Dedifferentiated amniotic fluid mesenchymal stem cell (primary cell): ENCODE data around the gene CCDC197.

Experiments used
- DNase-seq: peaks from one replicate; pipeline ENCODE4 v3.0.0-alpha.2; 2016; ENCODE audit errors: extremely low spot score

Gene CCDC197

GRCh38 chr14:93961620-93962019 is 35.5 kb upstream of the CCDC197 start:
- no peak for DNase-seq

DNA sequence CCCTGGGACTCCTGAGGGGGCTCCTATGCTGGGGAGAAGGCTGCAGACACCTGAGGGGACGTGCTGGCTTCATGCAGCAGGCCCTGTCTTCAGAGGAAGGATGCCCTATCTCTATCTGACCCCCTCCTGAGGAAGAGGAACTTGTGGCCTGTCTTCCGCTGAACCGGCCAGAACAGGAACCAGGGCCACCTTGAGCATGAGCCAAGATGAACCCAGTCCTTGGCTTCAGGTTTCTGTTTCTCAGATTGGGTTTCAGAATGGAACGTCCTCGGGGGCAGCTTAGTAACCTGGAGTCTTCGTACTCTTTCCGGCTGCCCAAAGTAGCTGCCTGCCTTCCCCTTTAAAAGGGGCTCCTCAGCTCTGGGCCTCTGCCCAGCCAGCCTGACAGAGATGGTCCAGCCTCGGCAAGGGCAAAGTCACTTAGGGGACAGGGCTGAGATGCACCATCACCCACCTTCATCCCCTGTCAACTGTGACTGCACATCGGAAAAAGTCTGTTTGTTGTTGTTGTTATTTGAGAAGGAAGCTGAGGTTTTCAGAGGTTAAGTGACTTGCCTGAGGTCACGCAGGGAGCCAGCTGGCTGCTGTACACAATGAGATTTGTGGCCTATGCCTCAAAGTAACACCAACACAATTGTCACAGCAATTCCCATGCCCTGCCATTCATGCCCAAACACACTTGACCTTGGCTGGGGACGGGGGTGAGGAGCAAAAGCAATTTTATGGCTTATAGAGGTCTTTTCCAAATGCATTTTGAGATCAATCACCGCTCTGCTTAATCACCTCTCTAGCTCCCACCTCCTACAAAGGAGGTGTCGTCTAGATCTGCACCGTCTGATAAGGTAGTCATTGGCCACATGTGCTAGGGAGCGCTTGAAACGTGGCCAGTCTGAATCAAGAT is 34.1 kb upstream of the CCDC197 start:
- DNase-seq = no peak

DNA sequence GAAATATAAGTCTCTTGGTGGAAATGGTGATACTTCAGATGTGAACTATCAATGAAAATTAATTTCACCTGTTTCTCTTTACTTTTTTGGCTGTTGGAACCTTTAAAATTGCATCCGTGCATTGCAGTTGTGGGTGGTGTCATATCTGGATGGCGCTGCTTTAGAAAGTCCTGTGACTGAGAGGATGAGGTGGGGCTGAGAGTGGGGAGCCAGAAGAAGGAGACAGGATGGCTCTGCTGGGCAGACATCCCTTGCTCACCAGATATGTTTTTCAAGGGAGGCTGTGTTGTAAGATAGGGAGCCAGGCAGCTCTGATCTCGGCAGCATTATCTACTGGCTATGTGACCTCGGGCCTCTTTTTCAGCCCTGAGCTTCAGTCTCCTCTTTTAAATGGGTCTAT is 33.4 kb upstream of the CCDC197 start:
- no peak for DNase-seq

GRCh38 chr14:93964281-93964680 is 32.8 kb upstream of the CCDC197 start:
- no peak for DNase-seq

DNA sequence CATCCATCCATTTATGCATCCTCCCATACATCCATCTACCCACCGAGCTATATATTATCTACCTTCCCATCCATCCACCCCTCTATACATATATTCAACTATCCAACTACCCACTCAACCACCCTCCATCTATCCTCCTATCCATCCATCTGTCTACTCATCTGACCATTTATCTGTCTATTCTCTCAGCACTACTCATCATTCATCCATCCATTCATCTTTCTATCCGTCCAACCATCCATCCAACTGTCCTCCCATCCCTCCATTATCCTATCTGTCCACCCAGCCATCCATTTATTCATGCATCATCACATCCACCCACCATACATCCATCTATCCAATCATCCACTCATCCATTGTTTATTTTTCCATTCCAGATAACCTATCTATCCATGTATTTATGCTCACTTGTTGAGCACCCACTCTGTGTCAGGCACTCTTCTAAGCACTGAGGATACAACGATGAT is 32.2 kb upstream of the CCDC197 start:
- no peak for DNase-seq

DNA sequence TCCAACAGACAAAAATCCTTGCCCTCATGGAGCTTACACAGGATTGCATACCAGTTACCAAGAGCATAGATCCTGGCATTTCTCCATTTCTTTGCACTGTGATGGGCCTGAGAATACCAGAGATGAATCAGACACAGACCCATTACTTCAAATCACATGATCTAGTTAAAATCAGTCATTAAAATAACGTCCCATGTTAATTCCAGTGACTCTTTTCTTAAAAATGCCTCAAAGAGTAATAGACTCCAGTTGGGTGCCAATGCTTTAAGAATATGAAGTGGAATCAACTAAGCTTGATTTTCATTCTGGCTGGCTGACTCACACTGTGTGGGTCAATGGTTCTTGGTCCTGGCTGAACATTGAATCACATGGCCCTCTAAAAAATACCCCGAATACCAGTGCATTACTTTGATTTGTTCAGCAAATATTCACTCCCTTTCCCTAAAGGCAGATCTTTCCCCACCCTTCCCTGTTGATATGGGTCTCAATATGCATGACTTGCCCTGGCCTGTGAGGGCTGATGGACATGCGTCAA is 31.7 kb upstream of the CCDC197 start:
- peak; percentile 85 for DNase-seq

DNA sequence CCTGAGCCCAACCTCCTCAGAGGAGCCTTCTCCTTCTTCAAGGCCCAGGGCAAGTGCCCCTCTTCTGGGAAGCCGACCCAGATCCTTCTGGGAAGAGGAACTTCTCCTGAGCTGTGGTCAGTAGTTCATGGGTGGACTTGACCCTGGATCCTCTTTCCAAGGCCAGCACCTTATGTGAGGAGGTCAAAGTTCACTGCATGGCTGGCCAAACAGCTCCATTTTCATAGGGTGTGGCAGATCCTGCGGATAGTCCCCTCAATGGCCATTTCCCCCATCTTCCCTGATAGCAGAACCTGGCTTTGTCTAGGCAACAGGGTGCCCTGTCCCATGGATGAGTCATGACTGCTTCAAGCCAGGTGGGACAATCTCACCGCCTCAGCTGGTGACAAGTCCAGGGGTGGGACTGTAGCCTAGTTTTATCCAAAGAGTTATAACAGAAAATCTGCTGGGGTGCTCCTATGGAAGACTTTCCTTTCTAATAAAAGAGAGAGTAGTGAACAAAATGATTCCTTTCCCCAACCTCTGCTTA is 31.1 kb upstream of the CCDC197 start:
- no peak for DNase-seq

DNA sequence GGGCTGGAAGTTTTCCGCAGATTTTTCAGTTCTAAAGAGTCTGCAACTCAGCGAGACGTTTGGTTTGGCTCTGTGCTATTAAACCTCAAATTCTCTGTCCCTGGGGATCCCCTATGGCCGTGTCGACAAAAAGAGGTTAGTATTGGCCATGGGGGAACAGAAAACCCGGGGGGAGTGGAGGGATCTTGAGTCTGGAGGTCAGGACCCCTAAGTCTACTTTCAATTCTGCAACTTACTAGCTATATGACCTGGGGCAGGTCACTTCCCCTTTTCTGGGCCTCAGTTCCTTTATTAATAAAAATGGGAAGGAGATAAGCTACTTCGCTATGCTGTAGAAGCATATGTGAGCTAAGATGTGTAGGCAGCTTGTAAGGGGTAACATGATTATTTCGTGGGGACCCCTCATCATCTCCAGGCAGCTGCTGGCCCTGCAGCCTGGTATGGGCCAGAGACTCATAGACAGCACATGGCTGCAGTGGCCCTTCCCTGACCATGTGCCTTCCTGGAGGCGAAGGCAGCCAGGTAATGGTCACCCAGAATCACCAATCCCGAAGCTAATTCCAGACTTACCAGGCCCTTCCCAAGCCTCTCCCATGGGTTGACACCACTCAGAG is 29.4 kb upstream of the CCDC197 start:
- no peak for DNase-seq

GRCh38 chr14:93969082-93969828 is 27.8 kb upstream of the CCDC197 start:
- DNase-seq = no peak

GRCh38 chr14:93970585-93970964 is 26.5 kb upstream of the CCDC197 start:
- no peak for DNase-seq

- DNase-seq = no peak
Observed at GRCh38 chr14:93970965-93971634, 26.0 kb upstream of the CCDC197 start.

DNA sequence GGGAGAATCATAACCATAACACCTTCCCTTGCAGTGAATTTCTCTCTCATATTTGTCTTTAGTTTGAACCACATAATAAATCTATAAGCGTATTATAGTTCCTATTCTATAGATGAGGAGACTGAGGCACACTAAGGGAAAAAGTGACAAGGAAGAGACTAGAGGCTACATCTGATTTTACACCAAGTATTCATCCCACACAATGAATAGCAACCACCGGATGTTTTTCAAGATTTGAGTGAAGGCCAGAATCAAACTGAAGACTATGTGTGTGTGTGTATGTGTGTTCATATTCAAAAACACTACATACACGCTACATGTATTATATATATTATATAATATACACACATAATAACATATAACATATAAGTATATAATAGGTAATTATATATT is 25.5 kb upstream of the CCDC197 start:
- no peak for DNase-seq

DNA sequence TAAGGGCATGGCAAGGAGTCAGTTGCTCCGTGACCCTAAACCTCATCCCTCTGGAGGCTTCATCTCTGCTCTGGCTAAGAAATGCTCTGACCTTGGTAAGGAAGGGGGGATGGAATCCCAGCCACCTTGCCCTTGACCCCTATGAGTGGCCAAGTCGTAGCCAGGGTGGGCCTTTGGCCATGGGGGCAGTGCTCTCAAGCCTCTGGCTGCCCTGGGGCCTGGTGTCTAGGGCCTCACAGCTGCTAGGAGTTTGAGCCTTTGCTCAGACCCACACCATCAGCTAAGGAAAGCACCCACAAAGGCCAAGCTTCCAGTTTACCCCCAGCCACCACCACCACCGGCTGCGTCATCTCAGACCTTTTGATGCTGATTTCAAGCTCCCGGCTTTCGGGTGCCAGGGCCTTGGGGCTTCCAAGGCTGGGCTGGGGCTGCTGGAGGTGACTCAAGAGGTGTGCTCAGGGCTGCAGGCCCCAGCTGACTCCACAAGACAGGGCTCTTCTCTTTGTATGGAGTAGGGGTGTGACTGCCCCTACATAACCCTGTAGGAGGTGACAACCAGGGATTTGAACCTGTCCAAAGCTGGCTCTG is 24.4 kb upstream of the CCDC197 start:
- no peak for DNase-seq

DNA sequence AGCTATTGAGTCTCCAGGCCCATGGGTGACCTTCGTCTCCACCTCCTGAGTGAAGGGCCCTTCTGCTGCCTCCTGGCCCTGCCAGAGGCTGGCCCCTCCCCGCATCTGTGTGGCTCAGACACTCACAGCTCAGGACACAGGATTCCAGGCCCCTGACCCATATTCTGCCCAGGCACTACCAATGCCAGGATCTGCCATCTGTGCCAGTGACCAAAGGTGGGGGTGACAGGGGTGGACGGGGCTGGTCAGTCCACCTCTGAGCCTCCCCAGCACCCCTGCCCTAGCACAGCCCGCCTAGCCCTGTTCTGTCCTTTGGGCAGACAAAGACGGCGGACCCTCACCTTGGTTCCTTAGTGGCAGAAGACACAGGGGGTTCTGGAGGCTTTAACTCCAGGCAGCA is 23.5 kb upstream of the CCDC197 start:
- DNase-seq = no peak

- no peak for DNase-seq
Observed at GRCh38 chr14:93974299-93974698, 22.8 kb upstream of the CCDC197 start.

DNA sequence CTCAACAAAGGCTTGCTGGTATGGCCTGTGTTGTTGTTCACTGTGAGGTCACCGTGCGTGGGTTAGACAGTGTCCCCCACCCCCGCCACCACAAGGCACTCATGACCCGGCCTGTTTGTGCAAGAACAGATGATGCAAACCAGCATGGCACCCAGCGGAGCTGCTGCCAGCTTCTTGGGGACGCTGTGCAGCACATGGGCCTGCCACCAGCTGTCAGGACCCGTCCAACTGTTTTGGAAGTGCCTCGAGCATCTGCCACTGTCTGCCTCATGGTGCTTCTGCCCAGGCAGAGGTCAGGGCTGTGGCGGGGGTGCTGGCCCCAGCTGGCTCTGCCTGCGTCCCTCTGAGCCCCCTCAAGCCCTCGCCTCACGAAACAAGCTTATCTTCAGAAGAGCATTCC is 22.3 kb upstream of the CCDC197 start:
- no peak for DNase-seq

DNA sequence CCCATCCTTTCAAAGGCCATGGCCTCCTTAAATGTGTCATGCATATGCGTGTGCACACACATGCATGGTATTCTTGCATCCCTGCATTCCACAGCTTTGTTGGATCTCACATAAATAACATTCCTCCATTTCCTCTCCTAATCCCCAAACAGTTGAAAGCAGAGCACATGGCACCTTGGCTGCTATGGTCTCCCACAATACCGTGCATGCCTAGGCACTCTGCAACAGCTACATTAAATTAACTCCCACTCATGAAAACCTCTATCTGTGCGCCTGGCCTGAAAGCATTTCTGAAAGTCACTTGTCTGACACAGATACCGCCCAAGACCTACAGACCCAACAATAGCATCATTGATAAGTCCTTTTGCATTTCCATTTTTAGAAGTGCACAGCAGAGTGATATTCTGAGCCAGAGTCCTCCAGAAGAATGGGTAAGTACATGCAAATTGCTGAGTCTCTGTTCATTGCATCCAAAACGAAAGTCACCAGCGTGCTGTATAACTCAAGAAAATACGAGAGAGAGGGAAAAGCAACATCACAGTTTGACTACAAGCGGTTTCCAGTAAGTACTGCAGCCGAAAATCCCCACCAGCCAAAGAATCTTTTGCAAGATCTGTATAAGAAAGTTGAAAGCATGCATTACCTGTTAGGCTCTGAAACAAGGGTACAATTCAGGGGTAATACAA is 21.2 kb upstream of the CCDC197 start:
- no peak for DNase-seq

DNA sequence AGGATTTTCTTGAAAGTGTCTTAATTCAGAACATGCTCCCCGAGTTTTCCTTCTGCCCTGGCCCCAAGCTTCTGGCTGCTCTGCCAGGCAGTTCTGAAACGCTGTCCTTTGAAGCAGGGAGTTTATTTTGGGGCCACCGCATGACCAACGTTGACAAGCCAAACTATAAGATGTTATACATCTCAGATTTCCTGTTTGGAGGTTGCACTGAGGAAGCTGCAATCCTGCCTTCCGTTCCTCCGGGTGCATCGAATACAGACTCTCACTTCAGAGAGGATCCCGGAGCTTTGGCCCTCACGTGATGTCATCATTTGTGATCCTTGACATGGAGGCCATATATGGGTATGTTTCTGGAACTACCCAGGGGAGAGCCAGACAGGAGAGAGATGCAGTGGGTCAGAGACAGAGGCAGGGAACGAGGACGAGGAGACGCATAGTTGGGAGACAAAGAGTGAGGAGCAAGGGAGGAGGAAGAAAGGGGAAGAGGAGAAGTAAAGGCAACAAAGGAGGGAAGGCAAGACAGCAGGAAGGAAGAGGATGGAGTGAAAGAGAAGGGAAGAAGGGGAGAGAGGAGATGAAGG is 20.5 kb upstream of the CCDC197 start, which contains the start of gene ASB2:
ASB2 (minus strand) TSS at position 94 of the 581 bp plus-strand sequence. CDS start 12,031 bp downstream, outside the sequence.
- no peak for DNase-seq

GRCh38 chr14:93977171-93977570 is 19.9 kb upstream of the CCDC197 start:
- DNase-seq = no peak
